Fibroblast of lung (primary cell): ENCODE measurements around the gene SIGLEC7.

Experiments
- CTCF ChIP-seq, 2 donors: IDR thresholded peaks in 1 of 2; conservative IDR thresholded peaks in 1 of 2; 1 replicate in 1 of 2; 2 replicates in 1 of 2; pipeline ENCODE4 v1.5.1; 2011 to 2012; ENCODE audit warnings: low read length in 2 of 2, control low read depth in 1 of 2, inconsistent platforms in 1 of 2, low read depth in 1 of 2, mild to moderate bottlenecking in 1 of 2
- EZH2 ChIP-seq: IDR thresholded peaks from 2 replicates; pipeline ENCODE4 v1.5.1; 2012; ENCODE audit warnings: low read length, control low read depth, mild to moderate bottlenecking; ENCODE audit errors: missing control alignments

- TF ChIP-seq CTCF (conservative IDR thresholded peaks at IDR 0.05 in 1 of 2, IDR thresholded peaks at IDR 0.05 in 1 of 2; ENCODE audit: low read depth in 1 of 2, low read length in 2 of 2) (no peak), EZH2 (no peak)
These were observed 18.7 kb upstream of the SIGLEC7 start for GRCh38 chr19:51123381-51123800.
